MV-4-11 (cell line): ENCODE results near the gene PRKCB.

Source experiments
- DNase-seq: peaks from one replicate; lab custom pipeline; 2025; lab: John Stamatoyannopoulos, UW

Gene PRKCB

DNA sequence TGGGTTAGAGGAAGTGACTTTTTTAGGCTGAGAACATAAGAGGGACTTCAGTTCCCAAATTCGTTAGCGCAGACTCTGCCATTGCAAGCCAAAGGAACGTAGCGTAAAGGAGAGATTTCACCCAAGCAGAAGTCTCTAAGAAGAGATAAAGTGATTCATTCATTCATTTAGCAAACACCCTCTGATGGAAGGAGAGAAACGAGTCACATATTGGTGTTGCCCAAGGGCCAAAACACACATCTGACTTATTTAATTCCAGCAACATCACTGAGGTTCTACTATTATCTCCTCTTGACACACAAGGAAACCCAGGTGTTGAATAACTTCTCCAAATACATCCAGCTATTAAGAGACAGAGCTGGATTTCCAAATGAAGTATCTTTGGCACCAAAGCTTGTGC lies 334.6 kb downstream of the PRKCB start:
- peak; percentile 24 for DNase-seq

GRCh38 chr16:24174504-24174903 lies 338.7 kb downstream of the PRKCB start:
- DNase-seq = no peak

GRCh38 chr16:24174957-24175356 lies 339.2 kb downstream of the PRKCB start:
- DNase-seq = no peak

DNA sequence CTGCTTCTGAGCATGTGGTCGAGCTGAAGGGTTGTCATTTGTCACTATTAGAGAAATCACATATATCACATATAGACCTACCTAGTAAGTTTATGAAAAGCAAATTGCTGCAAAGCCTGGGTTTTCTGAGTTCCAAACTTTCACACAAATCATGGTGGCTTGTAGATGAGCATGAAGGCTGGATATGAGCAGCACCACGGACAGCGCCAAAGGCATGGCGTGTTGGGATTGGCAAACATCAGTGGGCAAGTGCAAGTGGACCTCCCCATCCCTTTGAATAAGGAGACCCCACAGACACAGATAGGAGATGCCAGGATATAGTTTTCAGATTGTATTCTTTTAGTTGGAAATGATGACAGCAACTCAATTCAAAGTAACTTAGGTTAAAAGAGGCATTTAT lies 342.7 kb downstream of the PRKCB start:
- DNase-seq = no peak

GRCh38 chr16:24180451-24180850 lies 344.7 kb downstream of the PRKCB start:
- DNase-seq = no peak

GRCh38 chr16:24188021-24188542 lies 352.3 kb downstream of the PRKCB start:
- no peak for DNase-seq

DNA sequence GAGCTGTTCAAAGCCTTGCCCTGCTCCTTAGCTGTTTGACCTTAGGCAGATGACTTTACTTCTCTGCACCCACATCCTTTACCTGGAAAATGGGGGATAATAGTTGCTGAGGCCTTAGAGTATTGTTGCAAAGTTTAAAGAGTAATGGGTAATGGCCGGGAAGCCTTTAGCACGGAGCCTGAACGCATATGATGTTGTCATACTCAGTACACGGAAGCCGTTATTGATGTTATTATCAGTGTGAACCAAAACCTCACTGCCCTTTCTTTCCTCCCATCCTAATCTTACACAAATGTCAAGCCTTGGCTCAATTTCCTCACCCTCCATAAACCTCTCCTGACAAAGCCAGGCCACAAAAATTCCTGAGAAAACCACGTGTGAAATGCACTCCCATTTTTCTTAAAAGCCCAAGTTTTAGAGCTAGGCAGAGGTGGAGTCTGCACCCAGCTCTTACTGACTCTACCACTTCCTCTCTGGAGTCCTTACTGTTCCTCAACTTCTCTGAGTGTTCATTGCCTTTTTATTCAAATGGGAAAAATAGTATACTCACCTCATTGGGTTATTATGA lies 353.1 kb downstream of the PRKCB start:
- DNase-seq = no peak

GRCh38 chr16:24189941-24190340 lies 354.2 kb downstream of the PRKCB start:
- no peak for DNase-seq

DNA sequence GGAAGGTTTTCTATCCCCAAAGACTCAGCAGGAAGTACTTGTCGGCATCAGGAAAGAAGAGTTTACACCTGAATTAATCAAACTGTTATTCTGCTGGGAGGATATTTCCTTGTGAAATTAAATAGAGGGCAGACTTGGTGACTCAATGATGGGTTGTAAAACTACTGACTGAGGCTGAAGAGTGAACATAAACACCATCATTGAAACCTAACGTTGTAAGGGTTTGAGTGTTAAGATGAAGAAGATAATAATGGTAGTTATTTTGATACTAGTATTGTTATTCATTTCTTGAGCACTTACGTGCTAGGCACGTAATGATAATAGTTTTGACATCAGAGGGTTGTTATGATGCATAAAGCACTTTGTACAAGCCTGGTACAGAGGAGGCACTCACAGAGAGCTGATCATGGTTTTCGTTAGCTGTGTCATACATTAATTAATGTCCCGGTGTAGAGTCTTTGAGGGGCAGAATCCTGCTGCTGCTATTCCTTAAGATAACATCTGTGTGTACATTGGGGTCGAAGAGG lies 356.2 kb downstream of the PRKCB start:
- no peak for DNase-seq

GRCh38 chr16:24195221-24195620 lies 359.4 kb downstream of the PRKCB start:
- no peak for DNase-seq

GRCh38 chr16:24198807-24199533 lies 363.2 kb downstream of the PRKCB start:
- no peak for DNase-seq

DNA sequence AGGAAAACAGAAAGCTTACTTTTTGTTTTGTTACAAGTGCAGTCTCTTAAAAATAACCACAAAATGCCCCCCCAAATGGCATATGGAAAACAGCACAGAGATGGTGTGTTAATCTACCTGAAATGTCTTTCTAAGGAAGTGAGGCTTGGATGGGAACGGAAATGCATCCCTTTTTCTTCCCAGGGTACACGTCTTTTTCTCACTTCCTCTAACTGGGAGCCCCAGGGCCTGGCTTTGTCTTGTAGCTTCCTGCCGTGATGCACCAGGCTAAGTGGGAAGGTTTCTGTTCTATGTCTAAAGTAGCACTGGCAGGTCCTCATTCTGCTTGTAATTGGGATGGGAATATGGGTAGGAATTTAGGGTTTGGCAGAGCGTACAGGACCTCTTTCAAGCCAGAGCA lies 367.9 kb downstream of the PRKCB start:
- DNase-seq = peak; percentile 44

- DNase-seq = no peak
Observed at GRCh38 chr16:24204150-24204665, 368.4 kb downstream of the PRKCB start.

DNA sequence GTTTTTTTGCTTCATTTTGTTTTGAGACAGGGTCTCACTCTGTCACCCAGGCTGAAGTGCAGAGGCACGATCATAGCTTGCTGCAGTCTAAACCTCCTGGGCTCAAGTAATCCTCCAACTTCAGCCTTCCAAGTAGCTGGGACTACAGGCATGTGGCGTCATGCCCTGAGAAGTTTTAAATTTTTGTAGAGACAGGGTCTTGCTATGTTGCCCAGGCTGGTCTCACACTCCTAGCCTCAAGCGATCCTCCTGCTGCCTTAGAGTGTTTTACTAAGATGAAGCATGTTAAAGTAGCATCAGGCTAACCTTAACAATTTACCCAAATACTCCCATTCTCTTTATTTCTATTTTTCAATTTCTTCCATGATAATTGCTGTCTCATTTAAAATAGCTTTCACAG lies 371.1 kb downstream of the PRKCB start:
- DNase-seq = no peak

DNA sequence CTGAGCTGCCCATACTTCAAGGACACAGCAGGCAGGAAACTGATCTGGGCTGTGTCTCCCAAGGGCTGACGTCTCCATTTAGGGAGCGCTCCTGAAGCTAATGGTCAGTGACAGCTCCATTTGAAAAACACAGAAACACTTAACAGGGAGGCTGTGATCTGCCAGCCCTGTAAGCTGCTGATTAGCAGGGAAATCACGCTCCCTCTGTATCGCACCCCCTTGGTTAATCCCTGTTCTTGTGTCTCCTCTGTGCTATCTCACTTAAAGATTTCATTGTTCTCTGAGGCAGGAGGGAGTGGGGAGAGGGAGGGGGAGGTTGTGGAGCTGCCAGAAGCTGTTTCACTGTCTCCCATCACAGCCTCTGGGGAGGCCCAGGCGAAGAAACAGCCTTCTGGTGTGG lies 372.9 kb downstream of the PRKCB start:
- DNase-seq = no peak

DNA sequence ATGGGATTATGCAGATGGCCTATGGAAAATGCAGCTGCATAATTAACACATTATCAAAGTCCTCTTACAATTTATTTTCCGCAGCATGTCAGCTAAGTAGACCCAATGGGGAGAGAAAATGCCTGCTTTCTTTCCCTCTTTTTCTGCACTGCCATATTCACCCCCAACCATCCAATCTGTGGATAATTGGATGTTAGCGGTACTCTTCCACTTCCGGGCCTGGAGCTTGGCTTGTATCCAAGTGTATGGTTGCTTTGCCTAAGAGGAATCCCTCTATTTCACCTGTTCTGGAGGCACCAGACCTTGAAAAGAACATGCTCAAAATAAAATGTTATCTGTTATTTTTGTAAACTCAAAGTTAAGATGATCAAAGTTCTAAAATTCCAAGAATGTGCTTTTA lies 379.2 kb downstream of the PRKCB start:
- DNase-seq = no peak

GRCh38 chr16:24216961-24217360 lies 381.2 kb downstream of the PRKCB start:
- DNase-seq = no peak

DNA sequence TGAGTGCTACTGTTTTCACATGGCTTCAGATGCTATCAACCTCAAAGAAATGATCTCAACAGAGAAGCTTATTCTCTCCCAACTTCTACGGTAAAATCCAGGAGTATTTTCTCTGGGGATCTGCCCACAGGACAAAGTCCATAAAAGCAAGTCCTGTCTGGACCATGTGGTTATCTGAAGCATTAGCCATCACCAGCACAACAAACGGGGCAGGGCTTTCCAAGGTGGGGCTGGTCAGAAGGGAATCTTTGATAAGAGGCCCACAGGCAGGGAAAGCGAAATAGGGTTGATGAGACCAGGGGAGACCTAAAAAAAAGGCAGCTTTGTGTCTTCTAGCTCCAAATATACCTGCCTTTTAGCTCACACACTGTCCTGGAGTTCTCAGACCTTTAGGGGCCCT lies 381.7 kb downstream of the PRKCB start:
- no peak for DNase-seq

GRCh38 chr16:24218299-24218698 lies 382.5 kb downstream of the PRKCB start:
- no peak for DNase-seq

- DNase-seq = no peak
Observed at GRCh38 chr16:24221219-24221618, 385.4 kb downstream of the PRKCB start.

DNA sequence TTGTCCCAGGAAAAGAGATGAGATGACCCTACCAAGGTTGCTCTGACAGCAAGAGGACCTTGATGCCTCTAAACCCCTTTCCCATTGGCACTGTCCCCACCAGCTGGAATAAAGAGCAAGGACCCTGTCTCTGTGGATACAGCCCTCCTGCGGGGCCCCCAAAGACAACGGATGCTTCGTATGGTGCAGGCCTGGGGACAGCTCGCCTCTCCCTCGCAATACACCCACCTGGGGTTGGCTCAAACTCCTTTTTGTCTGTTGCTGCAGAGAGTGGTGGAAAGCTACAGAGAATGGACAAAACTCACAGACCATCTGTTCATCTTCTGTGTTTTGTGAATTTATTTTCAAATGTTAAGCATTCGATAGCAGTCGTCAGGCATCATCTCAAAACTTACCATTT lies 392.7 kb downstream of the PRKCB start:
- no peak for DNase-seq

GRCh38 chr16:24232936-24233335 lies 397.2 kb downstream of the PRKCB start:
- DNase-seq = no peak

DNA sequence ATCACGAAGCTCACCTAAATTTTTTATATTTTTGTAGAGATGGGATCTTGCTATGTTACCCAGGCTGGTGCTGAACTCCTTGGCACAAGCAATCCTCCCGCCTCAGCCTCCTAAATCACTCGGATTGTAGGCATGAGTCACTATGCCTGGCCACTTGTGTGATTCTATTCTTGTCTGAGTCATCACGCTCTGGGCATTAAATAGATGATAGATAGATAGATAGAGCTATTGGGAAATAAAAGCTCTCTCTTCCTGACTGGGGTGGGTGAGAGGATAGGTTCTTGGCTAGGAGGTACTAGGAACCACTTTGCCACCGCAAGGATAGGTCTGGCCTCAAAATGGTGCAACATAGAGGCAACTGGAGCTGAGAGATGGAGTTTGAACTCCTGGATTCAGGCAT lies 399.0 kb downstream of the PRKCB start:
- DNase-seq = no peak
